HepG2 (cell line): ENCODE data around the gene OSCP1.

ENCODE experiments used
- CSRNP1 ChIP-seq: sonication (generic); formaldehyde crosslinking; IDR thresholded peaks from 2 replicates; pipeline ENCODE4 v1.8.1; 2023; ENCODE audit warnings: mild to moderate bottlenecking, missing genetic modification reagents
- CTCF ChIP-seq: sonication (generic); formaldehyde crosslinking; IDR thresholded peaks from 2 replicates; pipeline ENCODE4 v1.5.0; 2020; ENCODE audit warnings: mild to moderate bottlenecking, missing genetic modification reagents, moderate library complexity
- DMTF1 ChIP-seq: sonication (generic); formaldehyde crosslinking; IDR thresholded peaks from 2 replicates; pipeline ENCODE4 v1.4.0; 2020; ENCODE audit warnings: mild to moderate bottlenecking, missing genetic modification reagents
- NFE2 ChIP-seq: sonication (generic); formaldehyde crosslinking; IDR thresholded peaks from 2 replicates; pipeline ENCODE4 v1.4.0; 2020; ENCODE audit warnings: missing genetic modification reagents
- NR2F1 ChIP-seq, 2 experiments: fragments of 450-650 bp in 1 of 2; formaldehyde crosslinking in 1 of 2; IDR thresholded peaks; 2 replicates each; pipeline versions ENCODE4 v1.5.0 to v1.6.1; 2016 to 2020; ENCODE audit warnings: mild to moderate bottlenecking in 1 of 2, missing compliant biosample characterization in 1 of 2, missing genetic modification reagents in 1 of 2, moderate library complexity in 1 of 2
- POLR2A ChIP-seq, 2 experiments: IDR thresholded peaks; 2 replicates each; pipeline ENCODE4 v1.6.1; 2011; ENCODE audit warnings: low read depth in 2 of 2, low read length in 2 of 2, mild to moderate bottlenecking in 1 of 2, moderate library complexity in 1 of 2; ENCODE audit not compliant: insufficient read depth in 1 of 2
- TAF1 ChIP-seq: sonication (generic); formaldehyde crosslinking; IDR thresholded peaks from 2 replicates; pipeline ENCODE4 v1.4.0; 2020; ENCODE audit warnings: missing genetic modification reagents
- ZBTB14 ChIP-seq: sonication (generic); formaldehyde crosslinking; IDR thresholded peaks from 2 replicates; pipeline ENCODE4 v1.4.0; 2020; ENCODE audit warnings: missing genetic modification reagents
- ZBTB34 ChIP-seq: sonication (generic); formaldehyde crosslinking; IDR thresholded peaks from 2 replicates; pipeline ENCODE4 v1.8.0; 2022; ENCODE audit warnings: mild to moderate bottlenecking, missing genetic modification reagents
- ZIK1 ChIP-seq: sonication (generic); formaldehyde crosslinking; IDR thresholded peaks from 2 replicates; pipeline ENCODE4 v1.5.0; 2020; ENCODE audit warnings: mild to moderate bottlenecking, low read depth, missing genetic modification reagents, borderline replicate concordance
- ZNF138 ChIP-seq: sonication (generic); formaldehyde crosslinking; IDR thresholded peaks from 2 replicates; pipeline ENCODE4 v1.5.0; 2020; ENCODE audit warnings: mild to moderate bottlenecking, low read depth, missing genetic modification reagents
- ZNF501 ChIP-seq: sonication (generic); formaldehyde crosslinking; IDR thresholded peaks from 2 replicates; pipeline ENCODE4 v1.5.1; 2020; ENCODE audit warnings: mild to moderate bottlenecking, moderate library complexity, missing genetic modification reagents
- ZSCAN29 ChIP-seq: sonication (generic); formaldehyde crosslinking; conservative IDR thresholded peaks from 2 replicates; pipeline ENCODE4 v1.4.0; 2020; ENCODE audit warnings: mild to moderate bottlenecking, missing genetic modification reagents

GRCh38 chr1:36438715-36439114 is 11.5 kb downstream of the OSCP1 start:
- TF ChIP-seq NR2F1 (CRISPR knock-in tag; IDR thresholded peaks at IDR 0.05) (no peak), ZSCAN29 (CRISPR knock-in tag) (no peak), ZBTB14 (no peak), CSRNP1 (CRISPR knock-in tag) (no peak), TAF1 (CRISPR knock-in tag) (no peak), ZIK1 (no peak), CTCF (CRISPR knock-in tag) (no peak), DMTF1 (CRISPR knock-in tag) (no peak), POLR2A (IDR thresholded peaks at IDR 0.05; ENCODE audit: insufficient read depth in 1 of 2, low read depth in 2 of 2, low read length in 2 of 2) (no peak), ZNF138 (CRISPR knock-in tag) (no peak), ZNF501 (CRISPR knock-in tag) (no peak), ZBTB34 (no peak), NFE2 (CRISPR knock-in tag) (no peak)
